NB4 (cell line): ENCODE results near the gene CAMTA1.

Experiments
- CTCF ChIP-seq: IDR thresholded peaks from one replicate; pipeline ENCODE4 v1.5.1; 2012; ENCODE audit warnings: low read depth, low read length
- MAX ChIP-seq: IDR thresholded peaks from 2 replicates; pipeline ENCODE4 v1.6.1; 2011; ENCODE audit warnings: low read depth, low read length
- MYC ChIP-seq: IDR thresholded peaks from 2 replicates; pipeline ENCODE4 v1.6.1; 2011; ENCODE audit warnings: low read depth, low read length

GRCh38 chr1:7303554-7304317, 518.5 kb downstream of the CAMTA1 start:
- TF ChIP-seq CTCF (no peak), MAX (no peak), MYC (no peak)
